GM21360 (cell line): ENCODE data around the gene ATP11A.

Experiments
- ATAC-seq: cut with Tn5 transposase; IDR thresholded peaks from one replicate; pipeline ENCODE4 v1.9.1; 2021; ENCODE audit warnings: mild to moderate bottlenecking, moderate library complexity; ENCODE audit not compliant: unreplicated experiment

ATP11A gene

GRCh38 chr13:112888238-112889111, 198.6 kb downstream of the ATP11A start:
- no peak for ATAC-seq

DNA sequence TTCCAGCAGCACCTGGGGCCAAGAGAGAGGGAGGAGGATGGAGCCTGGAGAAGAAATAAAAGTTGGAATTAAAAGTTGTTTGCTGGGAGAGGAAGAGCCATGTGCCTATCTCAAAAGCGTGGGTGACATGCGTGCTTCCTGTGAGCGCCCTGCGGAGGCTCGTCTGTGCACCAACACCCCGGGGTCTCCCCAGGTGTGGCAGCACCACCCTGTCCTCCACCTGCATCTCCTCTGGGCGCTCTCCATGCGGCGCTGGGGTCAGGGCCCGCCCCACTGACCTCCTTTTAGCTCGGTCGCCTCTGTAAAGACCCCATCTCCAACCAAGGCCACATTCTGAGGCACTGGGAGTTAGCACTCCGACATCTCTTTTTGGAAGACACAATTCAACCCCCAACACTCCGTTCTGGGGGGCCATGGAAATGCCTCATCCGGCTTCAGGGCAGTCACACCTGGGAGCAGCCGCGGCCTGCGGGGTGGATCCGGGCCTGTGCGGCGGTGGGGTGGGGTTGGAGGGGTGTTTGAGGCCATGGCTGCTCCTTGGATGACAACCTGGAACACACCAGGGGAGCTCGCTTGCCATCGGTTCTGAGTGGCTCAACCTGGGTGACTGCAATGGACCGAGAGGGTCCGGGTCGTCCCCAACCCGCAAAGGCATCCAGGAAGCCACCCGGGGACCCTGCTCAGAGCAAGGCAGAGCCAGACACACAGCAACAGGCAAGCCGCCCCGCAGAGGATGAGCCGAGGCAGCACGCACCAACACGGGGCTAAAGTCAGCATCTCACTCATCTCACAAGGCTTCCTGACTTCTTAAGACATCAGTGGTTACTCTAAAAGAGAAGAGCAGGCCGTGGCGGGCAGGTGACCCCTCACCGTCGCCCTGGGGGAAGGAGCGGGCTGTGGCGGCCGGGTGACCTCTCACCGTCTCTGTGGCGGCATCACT, 199.8 kb downstream of the ATP11A start:
- ATAC-seq, result no peak

DNA sequence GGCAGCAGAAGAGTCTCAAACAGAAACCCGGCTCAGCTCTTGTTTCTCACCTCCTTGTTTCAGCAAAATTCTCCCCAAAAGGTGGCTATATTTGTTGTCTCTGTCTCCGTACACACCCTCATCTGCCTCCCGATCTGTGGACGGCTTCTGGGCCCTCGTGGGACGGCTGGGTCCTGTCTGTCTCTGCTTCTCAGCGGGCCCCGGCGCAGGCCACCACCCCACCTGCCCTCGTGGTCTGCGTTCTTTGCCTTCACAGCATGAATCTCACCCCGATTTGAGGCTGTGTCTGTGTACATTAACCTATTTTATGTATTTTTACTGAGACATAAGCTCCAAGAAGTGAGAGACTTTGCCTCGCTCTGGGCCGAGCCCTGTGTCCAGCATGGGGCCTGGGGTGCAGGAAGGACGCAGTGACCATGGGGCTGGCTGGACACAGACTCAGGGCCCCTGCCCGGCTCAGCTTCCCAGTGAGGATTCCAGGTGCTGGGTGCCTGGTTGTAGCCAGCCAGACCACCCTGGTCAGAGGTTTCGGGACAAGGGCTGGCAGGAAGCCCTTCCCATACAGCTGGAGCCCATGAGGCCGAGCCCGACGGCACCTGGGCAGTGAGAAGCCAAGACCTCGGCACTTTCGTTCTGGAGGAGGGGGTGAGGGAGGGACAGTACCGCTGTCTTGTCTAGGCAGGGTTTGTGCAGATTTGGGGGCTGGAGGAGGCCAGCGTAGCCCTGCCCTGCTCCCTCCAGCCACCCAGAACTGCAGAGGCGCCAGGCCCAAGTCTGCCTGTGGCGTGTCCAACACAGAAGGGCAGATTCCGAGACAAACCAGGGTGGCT, 200.7 kb downstream of the ATP11A start:
- no peak for ATAC-seq

GRCh38 chr13:112891477-112892401, 201.9 kb downstream of the ATP11A start:
- ATAC-seq, result no peak

GRCh38 chr13:112892426-112893206, 202.8 kb downstream of the ATP11A start:
- no peak for ATAC-seq

GRCh38 chr13:112893207-112893569, 203.3 kb downstream of the ATP11A start:
- no peak for ATAC-seq

GRCh38 chr13:112893570-112894422, 204.0 kb downstream of the ATP11A start:
- ATAC-seq, result no peak

DNA sequence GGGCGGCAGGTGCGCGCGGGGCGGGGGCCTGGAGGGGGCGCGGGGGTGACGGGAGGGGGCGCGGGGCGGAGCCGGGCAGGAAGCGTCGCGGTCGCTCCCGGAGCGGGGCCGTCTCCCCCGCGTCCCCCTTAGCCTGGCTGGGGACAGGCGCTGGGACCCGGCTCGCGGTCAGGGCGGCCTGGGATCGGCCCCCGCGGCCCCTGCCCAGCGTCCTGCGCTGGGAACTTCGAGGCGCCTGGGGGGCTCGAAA, 204.5 kb downstream of the ATP11A start:
- no peak for ATAC-seq

DNA sequence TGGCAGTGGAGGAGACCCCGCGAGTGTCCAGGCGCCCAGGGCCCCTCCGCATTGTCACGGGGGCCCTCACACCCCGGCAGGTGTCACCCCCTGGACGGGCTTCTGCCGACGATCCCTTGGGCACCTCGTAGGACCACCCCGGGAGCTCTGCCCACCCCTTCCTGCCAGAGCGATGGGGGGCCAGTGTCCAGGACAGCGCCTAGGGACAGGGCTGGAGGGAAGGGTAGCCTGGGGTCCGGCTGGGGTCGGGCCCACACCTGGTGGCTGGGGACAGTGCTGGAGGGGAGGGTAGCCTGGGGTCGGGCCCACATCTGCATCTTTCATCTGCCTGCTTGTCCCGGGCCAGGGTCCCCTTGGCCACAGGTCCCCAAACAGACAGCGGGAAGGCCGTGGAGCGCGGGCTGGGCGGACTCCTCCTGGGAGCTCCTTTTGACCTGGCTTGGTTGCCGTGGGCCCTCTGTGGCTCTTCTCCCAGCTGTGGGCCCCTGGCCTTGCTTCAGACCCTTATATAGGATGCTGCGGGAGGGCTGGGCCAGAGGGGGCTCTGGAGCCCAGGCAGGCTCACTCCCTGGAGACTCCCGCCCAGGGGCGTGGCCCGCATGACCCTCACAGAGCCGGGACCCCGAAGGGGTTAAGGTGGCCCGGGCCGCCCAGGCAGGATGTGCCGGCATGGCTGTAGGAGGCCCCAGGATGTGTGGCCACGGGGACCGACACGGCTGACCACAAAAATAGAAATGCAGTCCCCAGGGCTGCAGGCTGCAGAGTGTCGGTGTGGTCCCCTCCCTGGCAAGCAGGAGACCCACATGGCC, 205.0 kb downstream of the ATP11A start:
- no peak for ATAC-seq

GRCh38 chr13:112895521-112896465, 206.0 kb downstream of the ATP11A start:
- ATAC-seq, result no peak

- no peak for ATAC-seq
Observed at GRCh38 chr13:112896736-112897602, 207.1 kb downstream of the ATP11A start.

GRCh38 chr13:112897603-112897955, 207.7 kb downstream of the ATP11A start:
- no peak for ATAC-seq

DNA sequence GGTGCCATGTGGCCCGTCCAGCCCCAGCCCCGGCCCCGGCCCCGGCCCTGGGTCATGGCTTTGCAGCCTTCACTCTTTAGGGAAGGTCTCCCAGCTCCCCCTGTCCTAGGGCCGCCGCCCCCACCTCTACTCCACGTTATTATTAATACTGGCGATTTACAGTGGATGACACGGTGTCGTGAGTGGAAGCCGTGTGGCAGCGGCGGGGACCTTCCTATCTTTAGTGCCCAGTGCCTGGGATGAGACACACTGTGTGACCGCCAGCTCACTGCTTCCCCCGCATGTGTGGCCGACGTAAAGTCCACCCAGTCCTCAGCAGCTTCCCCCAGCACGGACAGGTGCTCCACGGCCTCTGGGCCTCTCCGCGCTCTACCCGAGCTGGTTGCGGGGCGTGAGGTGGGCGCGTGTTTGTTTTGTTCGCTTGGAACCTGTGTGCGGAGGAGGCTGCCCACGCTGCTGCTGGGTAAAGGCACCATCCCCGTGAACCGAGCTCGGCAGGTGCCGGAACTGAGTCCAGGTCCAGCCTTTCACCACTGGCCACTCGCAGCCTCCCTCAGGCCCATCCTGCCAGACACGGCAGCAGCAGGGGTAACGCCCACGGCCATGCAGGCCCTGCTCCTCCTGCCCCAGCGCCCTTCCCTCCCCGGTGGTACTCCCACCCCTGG, 208.2 kb downstream of the ATP11A start:
- no peak for ATAC-seq

DNA sequence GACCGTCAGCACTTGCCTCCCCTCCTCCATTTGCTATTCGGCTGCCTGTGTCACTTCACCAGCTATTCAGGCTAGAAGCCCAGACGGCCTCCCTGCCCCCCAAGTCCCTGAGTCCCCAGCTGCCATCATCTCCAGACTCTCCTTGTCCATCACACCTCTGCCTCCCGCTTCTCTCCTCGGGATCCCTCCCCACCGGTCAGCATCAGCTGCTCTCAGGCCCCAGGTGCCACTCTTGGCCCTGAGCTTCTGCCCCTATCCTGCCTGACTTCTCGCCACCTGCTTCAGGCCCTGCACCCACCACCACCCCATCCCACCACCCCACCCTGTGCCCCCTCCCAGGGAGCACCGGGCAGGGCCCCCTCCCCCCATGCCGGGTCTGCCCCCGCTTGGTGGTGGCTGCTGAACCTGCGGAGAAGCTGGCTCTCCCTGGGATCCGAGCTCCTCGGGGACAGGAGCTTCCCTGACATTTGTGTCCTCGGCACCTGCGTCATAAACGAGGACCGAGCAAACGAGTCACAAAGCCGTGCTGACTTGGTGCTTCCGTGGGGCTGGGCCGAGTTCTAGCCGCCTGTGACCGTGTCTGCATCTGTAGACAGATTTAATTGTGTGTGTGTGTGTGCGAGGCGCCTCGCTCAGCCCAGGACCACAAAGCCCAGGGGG, 208.9 kb downstream of the ATP11A start:
- ATAC-seq, result no peak
